ENCODE measurements around the gene CSTF3. TPM values are rescaled to one million over a fixed set of nuclear protein-coding genes. Genes with fewer than 3 reads are reported as not detected.
"Not testable (repeated sequence)": the region's sequence is repeated elsewhere in the genome, so short reads cannot be mapped to it uniquely, and the experiment has no call there.

The CSTF3 gene
- total and polyA plus RNA-seq, 9 of the 15 experiments (the other 6 are each of a cell fraction or from before 2014, with no cell fraction given) = 37.0 to 111 (median 61.0) TPM

DNA sequence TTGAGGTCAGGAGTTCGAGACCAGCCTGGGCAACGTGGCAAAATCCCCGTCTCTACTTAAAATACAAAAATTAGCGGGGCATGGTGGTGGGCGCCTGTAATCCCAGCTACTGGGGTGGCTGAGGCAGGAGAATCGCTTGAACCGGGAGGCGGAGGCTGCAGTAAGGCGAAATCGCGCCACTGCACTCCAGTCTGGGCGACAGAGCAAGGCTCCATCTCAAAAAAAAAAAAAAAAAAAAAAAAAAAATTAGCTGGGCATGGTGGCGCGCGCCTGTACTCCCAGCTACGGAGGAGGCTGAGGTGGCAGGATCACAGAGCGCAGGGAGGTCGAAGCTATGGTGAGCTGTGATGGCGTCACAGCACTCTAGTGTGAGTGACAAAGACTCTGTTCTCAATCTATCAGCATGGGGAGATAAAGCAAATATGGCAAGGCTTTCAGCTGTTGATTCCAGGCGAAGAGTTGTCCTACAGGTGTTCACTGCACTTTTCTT lies 1.9 kb downstream of the CSTF3 start (continued):
- TF ChIP-seq, protein P1, sequence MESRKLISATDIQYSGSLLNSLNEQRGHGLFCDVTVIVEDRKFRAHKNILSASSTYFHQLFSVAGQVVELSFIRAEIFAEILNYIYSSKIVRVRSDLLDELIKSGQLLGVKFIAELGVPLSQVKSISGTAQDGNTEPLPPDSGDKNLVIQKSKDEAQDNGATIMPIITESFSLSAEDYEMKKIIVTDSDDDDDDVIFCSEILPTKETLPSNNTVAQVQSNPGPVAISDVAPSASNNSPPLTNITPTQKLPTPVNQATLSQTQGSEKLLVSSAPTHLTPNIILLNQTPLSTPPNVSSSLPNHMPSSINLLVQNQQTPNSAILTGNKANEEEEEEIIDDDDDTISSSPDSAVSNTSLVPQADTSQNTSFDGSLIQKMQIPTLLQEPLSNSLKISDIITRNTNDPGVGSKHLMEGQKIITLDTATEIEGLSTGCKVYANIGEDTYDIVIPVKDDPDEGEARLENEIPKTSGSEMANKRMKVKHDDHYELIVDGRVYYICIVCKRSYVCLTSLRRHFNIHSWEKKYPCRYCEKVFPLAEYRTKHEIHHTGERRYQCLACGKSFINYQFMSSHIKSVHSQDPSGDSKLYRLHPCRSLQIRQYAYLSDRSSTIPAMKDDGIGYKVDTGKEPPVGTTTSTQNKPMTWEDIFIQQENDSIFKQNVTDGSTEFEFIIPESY (CRISPR knock-in tag; IDR thresholded peaks at IDR 0.05) = peak; percentile 58; the same call in 1 of the 2 replicates
- TF ChIP-seq ARID1B (IDR thresholded peaks at IDR 0.05) = peak; percentile 16; the same call in 1 of the 2 replicates
- peak; percentile 28 for TF ChIP-seq RBM25 (IDR thresholded peaks at IDR 0.05; ENCODE audit: low read depth, low read length, severe bottlenecking)
- TF ChIP-seq, protein P2, sequence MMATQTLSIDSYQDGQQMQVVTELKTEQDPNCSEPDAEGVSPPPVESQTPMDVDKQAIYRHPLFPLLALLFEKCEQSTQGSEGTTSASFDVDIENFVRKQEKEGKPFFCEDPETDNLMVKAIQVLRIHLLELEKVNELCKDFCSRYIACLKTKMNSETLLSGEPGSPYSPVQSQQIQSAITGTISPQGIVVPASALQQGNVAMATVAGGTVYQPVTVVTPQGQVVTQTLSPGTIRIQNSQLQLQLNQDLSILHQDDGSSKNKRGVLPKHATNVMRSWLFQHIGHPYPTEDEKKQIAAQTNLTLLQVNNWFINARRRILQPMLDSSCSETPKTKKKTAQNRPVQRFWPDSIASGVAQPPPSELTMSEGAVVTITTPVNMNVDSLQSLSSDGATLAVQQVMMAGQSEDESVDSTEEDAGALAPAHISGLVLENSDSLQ (IDR thresholded peaks at IDR 0.05) = peak; percentile 83
- TF ChIP-seq, protein P3, sequence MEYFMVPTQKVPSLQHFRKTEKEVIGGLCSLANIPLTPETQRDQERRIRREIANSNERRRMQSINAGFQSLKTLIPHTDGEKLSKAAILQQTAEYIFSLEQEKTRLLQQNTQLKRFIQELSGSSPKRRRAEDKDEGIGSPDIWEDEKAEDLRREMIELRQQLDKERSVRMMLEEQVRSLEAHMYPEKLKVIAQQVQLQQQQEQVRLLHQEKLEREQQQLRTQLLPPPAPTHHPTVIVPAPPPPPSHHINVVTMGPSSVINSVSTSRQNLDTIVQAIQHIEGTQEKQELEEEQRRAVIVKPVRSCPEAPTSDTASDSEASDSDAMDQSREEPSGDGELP (CRISPR knock-in tag; IDR thresholded peaks at IDR 0.05; ENCODE audit: borderline replicate concordance) = peak; percentile 67; the same call in 1 of the 2 replicates
- TF ChIP-seq YY1 (IDR thresholded peaks at IDR 0.05; ENCODE audit: borderline replicate concordance in 1 of 3, control insufficient read depth in 1 of 3, extremely low read depth in 1 of 3, insufficient read depth in 3 of 3, insufficient read length in 1 of 3, insufficient replicate concordance in 2 of 3, low read depth in 1 of 3, low read length in 2 of 3) = peak; percentile 14 to 79 (median 39)
- not testable (repeated sequence) for TF ChIP-seq ATF1 (CRISPR knock-in tag; IDR thresholded peaks at IDR 0.05)
- peak; percentile 77 for TF ChIP-seq ATF1 (tag; IDR thresholded peaks at IDR 0.05)
- 0 out of 4 replicates have a peak, but pooled peaks of 1 of the 2 experiments have one; percentile 20 for TF ChIP-seq TRIM24 (IDR thresholded peaks at IDR 0.05)
- peak; percentile 49; the same call in 1 of the 2 replicates for TF ChIP-seq ATF7 (IDR thresholded peaks at IDR 0.05)
